ENCODE data around the gene LARGE1.

LARGE1 gene

GRCh38 chr22:33758961-33759360 is 161.3 kb downstream of the LARGE1 start:
- peaks cover 28% of the 10 kb centered on the region for H3K9me3 Mint-ChIP-seq

GRCh38 chr22:33757802-33758483 is 162.3 kb downstream of the LARGE1 start:
- Mint-ChIP-seq H3K36me3 (ENCODE audit: insufficient read depth) (peaks cover 2% of the 10 kb centered on the region), H3K27me3 (no peaks in the 10 kb centered on the region), H3K4me3 (no peak overlapping the region), H3K27ac (ENCODE audit: low read depth) (no peak overlapping the region), H3K4me1 (no peaks in the 10 kb centered on the region), H3K9me3 (peaks cover 27% of the 10 kb centered on the region)
- DNase-seq (ENCODE audit: low spot score in 2 of 2) (no peak), ATAC-seq (replicated peaks; ENCODE audit: extremely low read depth, poor library complexity, severe bottlenecking) (no peak)

More at GRCh38 chr22:33758961-33759360, 161.3 kb downstream of the LARGE1 start:
- H3K27ac Mint-ChIP-seq (ENCODE audit: low read depth) = no peak overlapping the region
- DNase-seq (ENCODE audit: low spot score in 2 of 2) (no peak), ATAC-seq (replicated peaks; ENCODE audit: extremely low read depth, poor library complexity, severe bottlenecking) (no peak)
- H3K4me1 Mint-ChIP-seq = no peaks in the 10 kb centered on the region
- H3K27me3 Mint-ChIP-seq = no peaks in the 10 kb centered on the region
- H3K4me3 Mint-ChIP-seq = no peak overlapping the region
- H3K36me3 Mint-ChIP-seq (ENCODE audit: insufficient read depth) = peaks cover 2% of the 10 kb centered on the region

- Mint-ChIP-seq H3K9me3 (peaks cover 29% of the 10 kb centered on the region), H3K4me3 (no peak overlapping the region), H3K4me1 (no peaks in the 10 kb centered on the region), H3K36me3 (ENCODE audit: insufficient read depth) (no peaks in the 10 kb centered on the region), H3K27me3 (no peaks in the 10 kb centered on the region), H3K27ac (ENCODE audit: low read depth) (no peak overlapping the region)
- no peak for ATAC-seq (replicated peaks; ENCODE audit: extremely low read depth, poor library complexity, severe bottlenecking)
- no peak for DNase-seq (ENCODE audit: low spot score in 2 of 2)
Observed at GRCh38 chr22:33757041-33757801, 163.1 kb downstream of the LARGE1 start.

- H3K4me1 Mint-ChIP-seq = no peaks in the 10 kb centered on the region
Observed at GRCh38 chr22:33756508-33756949, 163.7 kb downstream of the LARGE1 start.

DNA sequence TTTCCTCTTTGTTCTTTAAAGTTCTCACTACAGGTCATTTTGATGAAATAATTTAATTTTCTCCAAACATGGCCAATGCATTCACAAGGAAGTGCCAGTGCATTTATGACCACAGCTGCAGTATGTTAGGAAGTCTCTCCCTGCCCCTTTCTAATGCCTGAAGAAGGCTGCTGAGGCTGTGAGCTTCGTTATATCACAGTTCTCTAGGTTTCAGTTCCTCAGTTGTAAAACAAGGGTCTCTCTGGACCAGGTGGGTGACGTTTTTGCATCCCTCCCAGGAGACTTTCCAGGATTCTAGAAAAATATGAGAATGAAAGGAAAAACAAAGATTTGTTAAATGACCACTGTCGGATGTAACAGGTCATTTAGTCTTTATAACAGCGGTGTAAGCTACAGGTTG is 171.6 kb downstream of the LARGE1 start:
- Mint-ChIP-seq H3K27me3 (no peaks in the 10 kb centered on the region), H3K9me3 (peaks cover 11% of the 10 kb centered on the region), H3K27ac (ENCODE audit: low read depth) (no peak overlapping the region), H3K4me3 (no peak overlapping the region), H3K4me1 (no peaks in the 10 kb centered on the region), H3K36me3 (ENCODE audit: insufficient read depth) (no peaks in the 10 kb centered on the region)
- ATAC-seq (replicated peaks; ENCODE audit: extremely low read depth, poor library complexity, severe bottlenecking) (no peak), DNase-seq (ENCODE audit: low spot score in 2 of 2) (no peak)

More at GRCh38 chr22:33756508-33756949, 163.7 kb downstream of the LARGE1 start:
- Mint-ChIP-seq H3K36me3 (ENCODE audit: insufficient read depth) (no peaks in the 10 kb centered on the region), H3K9me3 (peaks cover 25% of the 10 kb centered on the region), H3K4me3 (no peak overlapping the region), H3K27ac (ENCODE audit: low read depth) (no peak overlapping the region), H3K27me3 (no peaks in the 10 kb centered on the region)
- no peak for DNase-seq (ENCODE audit: low spot score in 2 of 2)
- no peak for ATAC-seq (replicated peaks; ENCODE audit: extremely low read depth, poor library complexity, severe bottlenecking)

DNA sequence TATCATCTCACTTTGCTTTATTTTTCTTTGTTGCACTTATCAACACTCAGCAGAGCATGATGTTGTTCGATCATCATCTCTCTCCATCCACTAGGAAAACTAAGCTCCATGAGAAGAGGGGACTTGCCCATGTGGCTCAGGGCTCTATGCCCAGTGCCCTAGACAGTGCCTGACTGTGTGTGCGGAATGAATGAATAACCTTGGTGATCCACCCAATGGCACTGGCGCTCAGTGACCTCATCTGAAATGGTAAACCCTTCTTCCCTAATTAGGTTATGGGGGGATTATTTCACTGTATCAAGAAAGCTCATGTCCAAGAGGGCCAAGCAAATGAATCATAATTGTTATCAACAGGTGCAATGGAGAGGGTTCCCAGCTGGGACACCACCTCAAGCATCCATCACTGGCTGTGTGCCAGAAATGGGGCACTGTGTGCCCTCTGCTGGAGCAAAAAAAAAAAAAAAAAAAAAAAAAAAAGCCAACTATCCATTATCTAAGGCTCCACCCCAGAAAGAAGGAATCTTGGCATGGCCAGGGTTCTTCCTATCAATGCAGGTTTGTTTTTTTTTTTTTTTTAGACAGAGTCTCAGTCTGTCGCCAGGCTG is 172.6 kb downstream of the LARGE1 start:
- H3K4me3 Mint-ChIP-seq = no peak overlapping the region
- H3K4me1 Mint-ChIP-seq = no peaks in the 10 kb centered on the region
- no peak overlapping the region for H3K27ac Mint-ChIP-seq (ENCODE audit: low read depth)
- no peak for DNase-seq (ENCODE audit: low spot score in 2 of 2)
- H3K27me3 Mint-ChIP-seq = no peaks in the 10 kb centered on the region
- ATAC-seq (replicated peaks; ENCODE audit: extremely low read depth, poor library complexity, severe bottlenecking) = no peak
- H3K9me3 Mint-ChIP-seq = peaks cover 16% of the 10 kb centered on the region
- H3K36me3 Mint-ChIP-seq (ENCODE audit: insufficient read depth) = no peaks in the 10 kb centered on the region

GRCh38 chr22:33747029-33747428 is 173.2 kb downstream of the LARGE1 start:
- ATAC-seq (replicated peaks; ENCODE audit: extremely low read depth, poor library complexity, severe bottlenecking) (no peak), DNase-seq (ENCODE audit: low spot score in 2 of 2) (no peak)
- Mint-ChIP-seq H3K36me3 (ENCODE audit: insufficient read depth) (no peaks in the 10 kb centered on the region), H3K4me1 (no peaks in the 10 kb centered on the region), H3K27me3 (no peaks in the 10 kb centered on the region), H3K27ac (ENCODE audit: low read depth) (no peak overlapping the region), H3K9me3 (peaks cover 12% of the 10 kb centered on the region), H3K4me3 (no peak overlapping the region)

DNA sequence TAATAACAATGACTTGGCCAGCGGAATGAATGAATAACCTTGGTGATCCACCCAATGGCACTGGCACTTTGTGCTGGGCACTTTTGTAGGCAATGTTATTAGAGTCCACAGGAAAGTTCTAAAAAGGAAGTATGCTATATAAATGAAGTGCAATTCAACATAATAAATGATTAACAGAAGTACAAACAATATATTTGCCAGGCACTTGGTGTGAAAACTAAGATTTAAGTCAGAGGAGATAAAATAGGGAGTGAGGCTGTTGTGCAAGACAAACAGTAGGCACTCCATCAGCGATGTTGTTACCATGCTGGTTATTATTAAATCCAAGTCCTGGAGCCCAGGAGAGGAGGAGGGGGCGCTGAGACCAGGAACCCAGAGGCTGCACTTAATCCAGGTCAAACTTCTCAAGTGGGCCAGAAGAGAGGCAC is 173.8 kb downstream of the LARGE1 start:
- Mint-ChIP-seq H3K9me3 (peaks cover 12% of the 10 kb centered on the region), H3K36me3 (ENCODE audit: insufficient read depth) (peaks cover under 1% of the 10 kb centered on the region), H3K27ac (ENCODE audit: low read depth) (no peak overlapping the region), H3K27me3 (no peaks in the 10 kb centered on the region), H3K4me3 (no peak overlapping the region), H3K4me1 (no peaks in the 10 kb centered on the region)
- ATAC-seq (replicated peaks; ENCODE audit: extremely low read depth, poor library complexity, severe bottlenecking) (no peak), DNase-seq (ENCODE audit: low spot score in 2 of 2) (no peak)

DNA sequence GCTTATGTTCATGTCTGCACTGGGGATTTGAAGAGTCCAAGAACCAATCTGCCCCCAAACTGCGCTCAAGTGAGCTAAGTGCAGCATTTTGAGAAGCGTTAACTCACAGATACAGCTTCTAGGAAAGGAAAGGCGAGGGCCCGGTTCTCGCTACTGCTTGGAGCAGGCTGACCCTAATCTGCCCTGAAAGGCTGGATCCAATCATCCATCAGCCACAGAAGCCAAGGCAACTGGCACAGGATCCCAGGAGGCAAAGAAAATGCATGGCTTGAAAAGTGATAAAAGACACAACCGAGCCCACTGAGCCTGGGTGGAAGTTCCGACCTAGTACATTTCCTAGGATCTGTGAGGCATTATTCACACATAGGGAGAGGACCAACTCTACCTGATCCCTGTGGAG is 174.8 kb downstream of the LARGE1 start:
- ATAC-seq (replicated peaks; ENCODE audit: extremely low read depth, poor library complexity, severe bottlenecking) = no peak
- Mint-ChIP-seq H3K27ac (ENCODE audit: low read depth) (no peak overlapping the region), H3K9me3 (peaks cover 12% of the 10 kb centered on the region), H3K27me3 (no peaks in the 10 kb centered on the region), H3K4me3 (no peak overlapping the region), H3K4me1 (no peaks in the 10 kb centered on the region), H3K36me3 (ENCODE audit: insufficient read depth) (peaks cover 3% of the 10 kb centered on the region)
- no peak for DNase-seq (ENCODE audit: low spot score in 2 of 2)

DNA sequence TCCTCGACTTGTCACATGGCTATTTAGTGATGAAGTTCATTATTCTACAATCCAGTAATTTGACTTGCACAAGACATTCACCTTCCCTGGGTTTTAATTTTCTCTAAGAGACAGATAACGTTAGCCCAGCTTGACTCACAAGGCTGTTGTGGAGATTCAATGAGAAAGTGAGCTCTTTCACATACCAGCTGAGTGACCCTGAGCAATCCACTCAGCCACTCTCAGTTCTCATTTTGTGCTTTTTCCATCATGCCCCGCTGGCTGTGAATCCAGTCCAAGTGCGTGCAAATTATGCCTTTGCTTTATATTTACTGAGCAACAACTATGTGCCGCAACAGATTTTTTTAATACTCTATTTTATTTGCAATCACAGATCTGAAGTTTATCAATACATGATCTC is 176.5 kb downstream of the LARGE1 start:
- H3K4me3 Mint-ChIP-seq = no peak overlapping the region
- no peaks in the 10 kb centered on the region for H3K27me3 Mint-ChIP-seq
- ATAC-seq (replicated peaks; ENCODE audit: extremely low read depth, poor library complexity, severe bottlenecking) (no peak), DNase-seq (ENCODE audit: low spot score in 2 of 2) (no peak)
- H3K27ac Mint-ChIP-seq (ENCODE audit: low read depth) = no peak overlapping the region
- H3K9me3 Mint-ChIP-seq = peaks cover 12% of the 10 kb centered on the region
- peaks cover 3% of the 10 kb centered on the region for H3K36me3 Mint-ChIP-seq (ENCODE audit: insufficient read depth)
- H3K4me1 Mint-ChIP-seq = no peaks in the 10 kb centered on the region

DNA sequence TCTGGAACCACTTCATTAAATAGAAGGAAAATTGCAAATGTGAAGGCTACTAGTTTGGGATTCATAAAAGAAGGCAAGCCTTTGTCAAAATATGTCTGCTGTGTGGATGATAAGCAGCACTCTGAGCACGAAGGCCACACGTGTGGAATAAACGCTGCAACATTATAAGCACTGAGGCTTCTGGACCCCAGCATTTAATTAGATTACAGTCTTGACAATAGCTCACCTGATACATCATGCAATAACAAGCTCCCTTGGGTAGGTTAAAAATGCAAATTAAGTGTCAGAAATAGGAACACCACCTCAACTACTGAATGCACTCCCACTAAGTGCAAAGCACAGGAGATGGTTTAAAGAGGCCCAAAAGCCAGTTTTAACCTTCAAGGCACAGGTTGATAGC is 179.3 kb downstream of the LARGE1 start:
- Mint-ChIP-seq H3K27ac (ENCODE audit: low read depth) (no peak overlapping the region), H3K36me3 (ENCODE audit: insufficient read depth) (peaks cover 3% of the 10 kb centered on the region), H3K4me1 (no peaks in the 10 kb centered on the region), H3K4me3 (no peak overlapping the region), H3K27me3 (no peaks in the 10 kb centered on the region), H3K9me3 (peaks cover 5% of the 10 kb centered on the region)
- ATAC-seq (replicated peaks; ENCODE audit: extremely low read depth, poor library complexity, severe bottlenecking) (no peak), DNase-seq (ENCODE audit: low spot score in 2 of 2) (no peak)

GRCh38 chr22:33739516-33739915 is 180.8 kb downstream of the LARGE1 start:
- Mint-ChIP-seq H3K36me3 (ENCODE audit: insufficient read depth) (peaks cover 3% of the 10 kb centered on the region), H3K4me1 (no peaks in the 10 kb centered on the region), H3K27me3 (no peaks in the 10 kb centered on the region), H3K9me3 (peaks cover 5% of the 10 kb centered on the region), H3K27ac (ENCODE audit: low read depth) (no peak overlapping the region), H3K4me3 (no peak overlapping the region)
- no peak for ATAC-seq (replicated peaks; ENCODE audit: extremely low read depth, poor library complexity, severe bottlenecking)
- DNase-seq (ENCODE audit: low spot score in 2 of 2) = no peak

DNA sequence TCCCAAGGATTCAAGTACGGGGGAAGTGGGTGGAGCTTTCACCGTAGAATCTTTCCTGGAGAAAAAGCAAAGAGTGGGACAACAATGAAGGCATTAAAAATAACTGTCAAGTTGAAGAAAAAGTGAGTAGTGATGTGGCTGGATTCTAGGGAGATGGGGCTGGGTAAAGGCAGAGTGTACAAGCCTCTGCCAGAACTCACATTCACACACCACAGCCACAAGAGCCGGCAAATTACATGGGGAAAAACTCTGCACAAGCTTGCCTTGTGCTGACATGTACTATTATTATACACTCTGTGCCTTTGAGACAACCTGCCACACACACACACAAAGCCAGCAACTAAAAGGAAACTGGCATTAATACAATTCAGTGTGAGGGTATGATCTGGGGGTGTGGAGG is 182.6 kb downstream of the LARGE1 start:
- no peaks in the 10 kb centered on the region for H3K4me1 Mint-ChIP-seq
- ATAC-seq (replicated peaks; ENCODE audit: extremely low read depth, poor library complexity, severe bottlenecking) (no peak), DNase-seq (ENCODE audit: low spot score in 2 of 2) (no peak)
- no peak overlapping the region for H3K4me3 Mint-ChIP-seq
- no peak overlapping the region for H3K27ac Mint-ChIP-seq (ENCODE audit: low read depth)
- no peaks in the 10 kb centered on the region for H3K27me3 Mint-ChIP-seq
- H3K9me3 Mint-ChIP-seq = no peaks in the 10 kb centered on the region
- peaks cover 3% of the 10 kb centered on the region for H3K36me3 Mint-ChIP-seq (ENCODE audit: insufficient read depth)
